ENCODE data around the gene TTC28.

The TTC28 gene

GRCh38 chr22:28125799-28126198 is 553.8 kb downstream of the TTC28 start:
- H3K27ac ChIP-seq (ENCODE audit: insufficient read depth, low read depth, low read length, poor library complexity, severe bottlenecking): no peak overlapping the region
- H3K9me3 ChIP-seq (ENCODE audit: control insufficient read depth, low read length): no peaks in the 10 kb centered on the region
- H3K4me1 ChIP-seq (ENCODE audit: control insufficient read depth, insufficient read depth, low read length): no peaks in the 10 kb centered on the region
- no peak overlapping the region for H3K4me3 ChIP-seq (ENCODE audit: insufficient read depth, low read depth, low read length)
- WGBS, 2 experiments: 82 to 96% methylated on average over 2 of the region's 2 CpGs
- H3K36me3 ChIP-seq (ENCODE audit: control insufficient read depth, insufficient read depth, low read length): no peaks in the 10 kb centered on the region
- H3K27me3 ChIP-seq (ENCODE audit: control insufficient read depth, insufficient read depth, low read length, poor library complexity, severe bottlenecking): no peaks in the 10 kb centered on the region

DNA sequence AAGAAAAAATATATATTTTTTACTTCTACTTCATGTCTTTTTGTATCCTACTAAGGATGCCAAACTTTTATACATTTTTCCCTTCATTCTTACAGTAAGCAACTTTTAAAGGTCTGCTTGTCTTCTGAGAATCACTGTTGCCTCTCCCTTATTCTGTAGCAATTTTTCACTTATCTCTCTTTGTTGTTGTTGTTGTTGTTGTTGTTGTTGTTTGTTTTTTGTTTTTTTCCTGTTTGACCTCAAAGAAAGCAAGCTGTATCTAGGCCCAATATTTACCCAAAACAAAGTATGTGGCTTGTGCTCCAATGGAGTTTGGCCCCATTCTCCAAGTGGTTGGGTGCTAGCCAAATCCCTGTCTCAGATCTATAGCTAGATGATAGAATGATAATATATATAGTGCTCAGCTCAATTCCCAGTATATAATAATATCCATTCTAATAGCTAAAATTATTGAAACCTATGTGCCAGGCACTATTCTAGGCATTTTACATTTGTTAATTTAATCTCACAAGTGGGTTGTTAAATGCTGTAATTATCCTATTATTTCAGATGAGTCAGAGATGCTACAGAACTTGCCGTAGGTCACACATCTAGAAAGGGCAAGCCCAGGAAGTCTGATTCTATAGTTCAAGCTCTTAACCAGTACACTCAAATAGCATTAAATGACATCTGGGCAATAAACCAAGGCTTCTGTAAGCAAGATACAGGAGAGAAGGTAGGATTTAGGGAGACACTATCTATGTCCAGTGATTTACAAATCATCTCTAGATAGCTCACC is 555.5 kb downstream of the TTC28 start:
- 100% methylated on average over 1 of the region's 1 CpG for WGBS, 2 experiments
- Histone ChIP-seq H3K36me3 (ENCODE audit: control insufficient read depth, insufficient read depth, low read length) (no peaks in the 10 kb centered on the region), H3K9me3 (ENCODE audit: control insufficient read depth, low read length) (no peaks in the 10 kb centered on the region), H3K4me1 (ENCODE audit: control insufficient read depth, insufficient read depth, low read length) (peaks cover 3% of the 10 kb centered on the region), H3K27ac (ENCODE audit: insufficient read depth, low read depth, low read length, poor library complexity, severe bottlenecking) (no peak overlapping the region), H3K27me3 (ENCODE audit: control insufficient read depth, insufficient read depth, low read length, poor library complexity, severe bottlenecking) (no peaks in the 10 kb centered on the region), H3K4me3 (ENCODE audit: insufficient read depth, low read depth, low read length) (no peak overlapping the region)

- H3K4me1 ChIP-seq (ENCODE audit: control insufficient read depth, insufficient read depth, low read length): peaks cover 10% of the 10 kb centered on the region
- H3K4me3 ChIP-seq (ENCODE audit: insufficient read depth, low read depth, low read length): no peak overlapping the region
- WGBS, 2 experiments: 77 to 88% methylated on average over 3 of the region's 3 CpGs
- H3K36me3 ChIP-seq (ENCODE audit: control insufficient read depth, insufficient read depth, low read length): no peaks in the 10 kb centered on the region
- no peaks in the 10 kb centered on the region for H3K9me3 ChIP-seq (ENCODE audit: control insufficient read depth, low read length)
- H3K27me3 ChIP-seq (ENCODE audit: control insufficient read depth, insufficient read depth, low read length, poor library complexity, severe bottlenecking): no peaks in the 10 kb centered on the region
- H3K27ac ChIP-seq (ENCODE audit: insufficient read depth, low read depth, low read length, poor library complexity, severe bottlenecking): no peak overlapping the region
Observed at GRCh38 chr22:28120691-28121592, 558.7 kb downstream of the TTC28 start.

GRCh38 chr22:28118957-28119631 is 560.5 kb downstream of the TTC28 start:
- 92 to 96% methylated on average over 1 to 2 of the region's 2 CpGs for WGBS, 2 experiments
- Histone ChIP-seq H3K36me3 (ENCODE audit: control insufficient read depth, insufficient read depth, low read length) (no peaks in the 10 kb centered on the region), H3K27me3 (ENCODE audit: control insufficient read depth, insufficient read depth, low read length, poor library complexity, severe bottlenecking) (no peaks in the 10 kb centered on the region), H3K27ac (ENCODE audit: insufficient read depth, low read depth, low read length, poor library complexity, severe bottlenecking) (no peak overlapping the region), H3K4me1 (ENCODE audit: control insufficient read depth, insufficient read depth, low read length) (peaks cover 11% of the 10 kb centered on the region), H3K4me3 (ENCODE audit: insufficient read depth, low read depth, low read length) (no peak overlapping the region), H3K9me3 (ENCODE audit: control insufficient read depth, low read length) (no peaks in the 10 kb centered on the region)

- H3K27ac ChIP-seq (ENCODE audit: insufficient read depth, low read depth, low read length, poor library complexity, severe bottlenecking): peak overlapping the region; percentile 9
Observed at GRCh38 chr22:28116219-28116673, 563.4 kb downstream of the TTC28 start.

GRCh38 chr22:28115426-28115825 is 564.2 kb downstream of the TTC28 start:
- 92 to 97% methylated on average over 4 of the region's 4 CpGs for WGBS, 2 experiments
- no peaks in the 10 kb centered on the region for H3K36me3 ChIP-seq (ENCODE audit: control insufficient read depth, insufficient read depth, low read length)
- no peaks in the 10 kb centered on the region for H3K9me3 ChIP-seq (ENCODE audit: control insufficient read depth, low read length)
- H3K4me3 ChIP-seq (ENCODE audit: insufficient read depth, low read depth, low read length): no peak overlapping the region
- H3K27me3 ChIP-seq (ENCODE audit: control insufficient read depth, insufficient read depth, low read length, poor library complexity, severe bottlenecking): no peaks in the 10 kb centered on the region
- H3K27ac ChIP-seq (ENCODE audit: insufficient read depth, low read depth, low read length, poor library complexity, severe bottlenecking): no peak overlapping the region
- H3K4me1 ChIP-seq (ENCODE audit: control insufficient read depth, insufficient read depth, low read length): peaks cover 35% of the 10 kb centered on the region

More at GRCh38 chr22:28116219-28116673, 563.4 kb downstream of the TTC28 start:
- Histone ChIP-seq H3K36me3 (ENCODE audit: control insufficient read depth, insufficient read depth, low read length) (no peaks in the 10 kb centered on the region), H3K27me3 (ENCODE audit: control insufficient read depth, insufficient read depth, low read length, poor library complexity, severe bottlenecking) (no peaks in the 10 kb centered on the region), H3K4me1 (ENCODE audit: control insufficient read depth, insufficient read depth, low read length) (peaks cover 33% of the 10 kb centered on the region), H3K4me3 (ENCODE audit: insufficient read depth, low read depth, low read length) (no peak overlapping the region), H3K9me3 (ENCODE audit: control insufficient read depth, low read length) (no peaks in the 10 kb centered on the region)
- 78 to 90% methylated on average over 2 of the region's 2 CpGs for WGBS, 2 experiments

DNA sequence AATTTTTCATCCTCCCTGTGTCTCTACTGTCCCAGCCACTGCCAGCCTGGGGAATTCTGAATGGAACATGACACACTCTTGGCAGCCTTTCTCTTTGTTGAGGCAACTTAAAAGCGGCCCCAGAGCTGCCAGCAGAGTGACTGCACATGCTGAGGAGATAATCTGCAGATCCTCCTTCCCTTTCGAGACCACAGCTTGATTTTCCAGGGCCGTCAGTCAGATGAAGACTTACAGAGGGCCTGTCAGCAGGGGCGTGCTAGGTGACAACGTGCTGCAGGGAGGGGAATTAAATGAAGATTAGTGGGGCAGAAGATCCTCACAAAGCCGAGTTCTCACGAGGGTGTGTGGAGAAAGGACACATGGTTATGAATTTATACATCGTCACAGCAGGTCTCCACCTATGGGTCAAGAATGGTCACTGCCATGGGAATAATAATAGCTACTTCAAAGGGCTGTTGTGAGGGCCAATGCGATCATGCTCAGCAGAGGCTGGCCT is 567.0 kb downstream of the TTC28 start:
- Histone ChIP-seq H3K4me1 (ENCODE audit: control insufficient read depth, insufficient read depth, low read length) (peaks cover 33% of the 10 kb centered on the region), H3K27ac (ENCODE audit: insufficient read depth, low read depth, low read length, poor library complexity, severe bottlenecking) (peak overlapping the region; percentile 86), H3K36me3 (ENCODE audit: control insufficient read depth, insufficient read depth, low read length) (no peaks in the 10 kb centered on the region), H3K27me3 (ENCODE audit: control insufficient read depth, insufficient read depth, low read length, poor library complexity, severe bottlenecking) (no peaks in the 10 kb centered on the region), H3K4me3 (ENCODE audit: insufficient read depth, low read depth, low read length) (no peak overlapping the region), H3K9me3 (ENCODE audit: control insufficient read depth, low read length) (no peaks in the 10 kb centered on the region)
- WGBS, 2 experiments: 7 to 12% methylated on average over 9 of the region's 9 CpGs

GRCh38 chr22:28112190-28112544 is 567.5 kb downstream of the TTC28 start:
- H3K4me3 ChIP-seq (ENCODE audit: insufficient read depth, low read depth, low read length): no peak overlapping the region
- H3K27ac ChIP-seq (ENCODE audit: insufficient read depth, low read depth, low read length, poor library complexity, severe bottlenecking): peak overlapping the region; percentile 86
- H3K27me3 ChIP-seq (ENCODE audit: control insufficient read depth, insufficient read depth, low read length, poor library complexity, severe bottlenecking): no peaks in the 10 kb centered on the region
- H3K4me1 ChIP-seq (ENCODE audit: control insufficient read depth, insufficient read depth, low read length): peaks cover 33% of the 10 kb centered on the region
- WGBS, 2 experiments: 11 to 13% methylated on average over 2 of the region's 2 CpGs
- no peaks in the 10 kb centered on the region for H3K9me3 ChIP-seq (ENCODE audit: control insufficient read depth, low read length)
- no peaks in the 10 kb centered on the region for H3K36me3 ChIP-seq (ENCODE audit: control insufficient read depth, insufficient read depth, low read length)

- WGBS, 2 experiments: 59 to 65% methylated on average over 3 of the region's 3 CpGs
Observed at GRCh38 chr22:28111501-28112189, 568.0 kb downstream of the TTC28 start.

More at GRCh38 chr22:28111501-28112189, 568.0 kb downstream of the TTC28 start:
- peak overlapping the region; percentile 86 for H3K27ac ChIP-seq (ENCODE audit: insufficient read depth, low read depth, low read length, poor library complexity, severe bottlenecking)
- no peak overlapping the region for H3K4me3 ChIP-seq (ENCODE audit: insufficient read depth, low read depth, low read length)
- peaks cover 29% of the 10 kb centered on the region for H3K4me1 ChIP-seq (ENCODE audit: control insufficient read depth, insufficient read depth, low read length)
- no peaks in the 10 kb centered on the region for H3K27me3 ChIP-seq (ENCODE audit: control insufficient read depth, insufficient read depth, low read length, poor library complexity, severe bottlenecking)
- H3K9me3 ChIP-seq (ENCODE audit: control insufficient read depth, low read length): no peaks in the 10 kb centered on the region
- no peaks in the 10 kb centered on the region for H3K36me3 ChIP-seq (ENCODE audit: control insufficient read depth, insufficient read depth, low read length)

Measured in ectodermal cell (in vitro differentiated cells).